NK-92 (cell line): ENCODE data around the gene HEPACAM.
"Not testable (repeated sequence)": the region's sequence is repeated elsewhere in the genome, so short reads cannot be mapped to it uniquely, and the experiment has no call there.

Source experiments
- DNase-seq: peaks from one replicate; lab custom pipeline; 2025; ENCODE audit not compliant: unreplicated experiment; lab: John Stamatoyannopoulos, UW

The HEPACAM gene

DNA sequence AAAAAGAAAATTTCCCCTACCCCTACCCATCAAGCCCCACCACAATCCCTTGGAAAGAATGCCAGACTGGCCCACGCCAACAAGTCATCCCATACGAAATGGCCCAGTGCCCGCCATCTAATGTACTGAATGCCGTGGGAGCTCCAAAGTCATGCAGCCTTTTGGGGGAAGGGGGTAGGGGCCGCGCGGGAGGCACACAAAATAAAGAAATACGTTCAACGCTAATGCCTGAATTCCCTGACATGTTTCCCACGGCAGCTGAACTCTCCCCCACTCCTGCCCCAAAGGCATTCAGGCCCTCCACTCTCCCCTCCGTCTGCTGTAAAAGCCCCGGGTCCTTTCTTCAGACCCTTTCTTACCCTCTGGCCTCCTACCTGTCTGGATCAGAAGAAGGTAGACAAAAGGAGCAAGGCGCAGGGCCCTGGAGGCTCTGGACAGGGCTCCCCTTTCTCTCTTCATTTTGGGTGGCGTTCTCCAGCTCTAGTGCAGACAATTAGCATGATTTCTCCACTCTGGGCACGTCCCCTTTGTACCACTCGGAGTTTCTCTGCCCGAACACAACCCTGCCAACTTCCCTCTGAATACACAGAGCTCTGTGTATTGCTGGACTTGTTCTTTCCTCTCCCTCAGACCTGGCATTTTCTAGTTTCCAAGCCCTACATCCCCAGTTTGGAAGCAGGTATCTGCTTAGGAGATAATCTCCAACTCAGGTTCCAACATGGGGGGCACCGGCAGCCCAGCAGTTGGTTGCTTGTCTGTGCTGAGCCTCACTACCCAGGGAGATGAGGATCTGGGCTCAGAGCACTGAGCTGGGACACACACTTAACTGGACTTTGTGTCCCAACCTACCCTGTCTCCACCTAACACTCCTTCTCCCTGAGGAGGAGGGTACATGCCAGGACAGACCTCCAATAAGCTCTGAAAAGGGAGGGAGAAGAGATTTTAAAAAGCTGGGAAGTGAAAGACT, at the start of gene HEPACAM:
TSS of gene HEPACAM (minus strand) at position 500 of the 967 bp plus-strand sequence. CDS start at position 459, 41 bp downstream.
- no peak for DNase-seq

GRCh38 chr11:124984512-124984854, 48.6 kb upstream of the HEPACAM start:
- DNase-seq = no peak

- no peak for DNase-seq
Measured at GRCh38 chr11:124983674-124984511, 48.0 kb upstream of the HEPACAM start.

DNA sequence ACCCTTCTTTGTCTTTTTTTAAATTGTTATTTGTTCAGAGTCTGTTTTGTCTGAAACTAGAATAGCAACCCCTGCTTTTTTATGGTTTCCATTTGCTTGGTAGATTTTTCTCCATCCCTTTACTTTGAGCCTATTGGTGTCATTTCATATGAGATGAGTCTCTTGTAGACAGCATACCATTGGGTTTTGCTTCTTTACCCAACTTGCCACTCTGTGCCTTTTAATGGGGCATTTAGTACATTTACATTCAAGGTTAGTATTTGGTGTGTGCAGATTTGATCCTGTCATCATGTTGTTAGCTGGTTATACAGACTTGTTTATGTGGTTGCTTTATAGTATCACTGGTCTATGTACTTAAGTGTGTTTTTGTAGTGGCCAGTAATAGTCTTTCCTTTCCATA, 46.2 kb upstream of the HEPACAM start:
- no peak for DNase-seq

DNA sequence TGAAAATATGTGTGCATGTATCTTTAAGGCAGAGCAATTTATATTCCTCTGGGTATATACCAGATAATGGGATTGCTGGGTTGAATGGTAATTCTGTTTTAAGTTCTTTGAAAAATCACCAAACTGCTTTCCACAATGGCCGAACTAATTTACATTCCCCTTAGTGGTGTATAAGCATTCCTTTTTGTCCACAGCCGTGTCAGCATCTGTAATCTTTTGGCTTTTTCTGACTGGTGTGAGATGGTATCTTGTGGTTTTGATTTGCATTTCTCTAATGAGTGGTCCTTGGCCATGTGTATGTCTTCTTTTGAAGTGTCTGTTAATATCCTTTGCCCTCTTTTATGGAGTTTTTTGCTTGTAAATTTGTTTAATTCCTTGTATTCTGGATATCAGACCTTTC, 42.5 kb upstream of the HEPACAM start:
- DNase-seq = no peak

DNA sequence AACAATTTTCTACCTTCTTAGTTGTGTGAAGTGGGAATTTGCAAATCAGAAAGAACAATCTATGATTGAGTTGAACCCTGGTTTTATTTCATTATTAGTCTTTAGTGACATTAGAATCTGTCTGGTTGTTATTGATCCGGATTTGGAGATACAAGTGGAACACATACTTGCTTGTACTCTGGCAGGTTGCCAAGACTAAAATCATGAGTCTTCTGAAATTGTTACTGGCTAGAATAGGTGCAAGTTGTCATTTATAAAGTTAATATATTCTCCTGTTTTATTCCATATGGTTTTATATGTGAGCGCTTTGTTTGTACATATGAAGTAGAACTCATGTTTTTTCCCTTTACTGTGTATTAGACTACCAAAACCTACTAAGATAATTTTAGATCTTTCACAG, 41.2 kb upstream of the HEPACAM start:
- no peak for DNase-seq

DNA sequence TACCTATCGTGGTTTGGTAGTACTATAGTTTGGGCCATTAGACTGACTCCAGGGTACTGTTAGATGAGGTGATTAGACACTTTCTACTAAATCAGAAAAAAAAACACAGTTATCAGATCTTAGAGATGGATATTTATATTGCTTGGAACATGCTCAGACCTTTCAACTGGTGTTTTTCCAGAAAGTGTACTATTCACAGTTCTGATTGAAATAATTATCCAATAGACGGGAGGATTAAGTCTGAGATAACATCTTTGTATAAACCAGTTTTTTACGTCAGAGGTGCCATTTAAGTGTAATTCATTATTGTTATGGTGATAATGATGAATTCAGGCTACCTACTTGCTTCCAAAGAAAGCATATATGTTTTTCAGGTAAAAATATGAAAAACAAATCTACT, 40.7 kb upstream of the HEPACAM start:
- no peak for DNase-seq

DNA sequence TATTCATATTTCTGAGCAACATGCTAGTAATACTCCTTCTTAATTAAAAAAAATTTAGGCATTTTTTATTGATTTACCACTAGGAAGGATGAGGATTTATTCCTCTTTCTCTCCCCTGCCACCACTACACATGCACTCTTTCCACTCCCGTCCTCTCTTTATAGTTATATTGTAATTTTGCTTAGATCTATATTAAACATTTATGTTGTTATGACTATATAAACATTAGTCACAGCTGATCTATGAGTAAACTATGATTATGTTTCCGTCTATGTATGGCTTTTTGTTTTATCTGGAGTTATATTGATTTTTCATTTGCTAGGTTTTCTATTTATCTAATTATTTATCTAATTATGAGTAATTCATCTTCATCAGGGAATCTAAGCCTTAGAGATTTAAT, 36.0 kb upstream of the HEPACAM start:
- DNase-seq = no peak

- no peak for DNase-seq
Measured at GRCh38 chr11:124970925-124971324, 35.1 kb upstream of the HEPACAM start.

GRCh38 chr11:124968197-124968596, 32.4 kb upstream of the HEPACAM start:
- DNase-seq = not testable (repeated sequence)

GRCh38 chr11:124961972-124962609, 26.2 kb upstream of the HEPACAM start:
- DNase-seq = no peak

DNA sequence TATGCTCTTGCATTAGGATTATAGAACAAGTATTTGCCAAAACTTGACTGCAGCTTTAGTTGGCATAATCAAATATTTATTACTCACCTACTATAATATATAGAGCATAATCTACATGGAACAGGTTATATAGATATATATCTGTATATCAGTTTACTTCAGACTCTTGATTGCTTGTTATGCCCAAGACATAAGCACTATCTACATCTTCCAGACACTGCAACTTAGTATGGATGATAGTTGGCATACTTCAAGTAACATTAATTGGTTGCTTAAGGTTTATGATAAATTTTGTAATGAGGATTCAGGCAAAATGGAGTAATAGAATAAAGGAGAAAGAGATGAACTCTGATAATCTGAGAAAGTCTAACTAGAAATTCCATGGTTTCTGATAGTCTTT, 19.2 kb upstream of the HEPACAM start:
- DNase-seq = no peak

GRCh38 chr11:124954590-124954955, 18.7 kb upstream of the HEPACAM start:
- DNase-seq = no peak

- DNase-seq = peak; percentile 57
Measured at GRCh38 chr11:124953753-124954589, 18.1 kb upstream of the HEPACAM start, which contains the start of gene CCDC15. Gene CCDC15, plus strand, starts transcription at chr11:124954202. Its CDS starts 531 bp downstream, at chr11:124954733.

DNA sequence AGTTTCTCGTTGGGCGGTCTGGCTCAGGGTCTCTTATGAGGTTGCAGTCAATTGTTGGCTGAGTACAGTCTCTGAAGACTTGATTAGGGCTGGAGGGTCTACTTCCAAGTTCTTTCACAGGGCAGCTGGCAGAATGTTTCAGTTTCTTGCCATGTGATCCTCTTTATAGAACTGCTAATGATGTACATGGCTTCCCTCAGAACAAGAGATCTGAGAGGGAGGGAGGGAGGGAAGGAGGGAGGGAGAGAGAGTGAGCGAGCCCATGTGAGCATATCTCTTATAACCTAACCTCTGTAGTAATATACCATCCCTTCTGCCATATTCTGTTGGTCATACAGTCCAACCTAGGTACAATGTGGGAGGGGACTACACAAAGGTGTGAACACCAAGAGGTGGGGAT, 15.5 kb upstream of the HEPACAM start:
- DNase-seq = no peak

GRCh38 chr11:124950601-124951330, 14.9 kb upstream of the HEPACAM start:
- no peak for DNase-seq

- no peak for DNase-seq
Measured at GRCh38 chr11:124946735-124947141, 10.9 kb upstream of the HEPACAM start.

- no peak for DNase-seq
Measured at GRCh38 chr11:124945826-124946225, 10.0 kb upstream of the HEPACAM start.

DNA sequence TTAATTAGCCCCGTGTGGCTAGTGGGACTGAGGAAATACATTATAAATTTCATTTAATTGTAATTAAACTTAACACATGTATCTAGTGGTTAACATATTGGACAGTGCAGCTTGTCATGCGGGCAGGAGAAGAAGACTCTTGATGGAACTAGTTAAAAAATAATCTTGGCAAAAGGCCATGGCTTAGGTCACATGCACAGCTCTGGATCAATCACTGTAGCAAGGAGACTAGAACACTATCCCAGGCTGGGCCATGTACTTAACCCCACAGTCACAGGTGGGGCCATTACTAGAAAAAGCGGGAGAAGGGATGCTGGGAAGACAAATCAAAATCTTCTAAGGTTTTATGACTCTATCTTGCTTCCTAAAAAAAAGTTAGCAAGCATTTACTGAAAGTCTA, 8.7 kb upstream of the HEPACAM start:
- DNase-seq = no peak

DNA sequence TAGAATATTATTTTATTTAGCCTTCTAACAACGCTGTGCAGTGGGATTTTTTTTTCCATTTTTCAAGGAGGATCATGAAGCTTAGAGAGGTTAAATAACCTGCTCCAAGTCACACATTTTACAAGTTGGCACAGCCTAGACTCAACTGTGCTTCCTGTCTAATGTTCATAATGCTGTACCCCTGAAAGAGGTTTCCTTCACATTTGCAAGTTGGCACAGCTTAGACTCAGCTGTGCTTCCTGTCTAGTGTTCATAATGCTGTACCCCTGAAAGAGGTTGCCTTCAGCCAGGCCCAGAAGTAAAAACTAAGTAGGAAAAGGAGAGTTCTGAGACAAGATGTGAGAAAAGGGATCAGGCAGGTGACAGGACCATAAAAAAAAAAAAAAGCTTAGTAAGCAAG, 7.9 kb upstream of the HEPACAM start:
- DNase-seq = no peak
